Fibroblast of mammary gland (primary cell): Measurements from ENCODE around the gene DBN1.

Source experiments
- DNase-seq: peaks from one replicate; pipeline ENCODE4 v3.0.0-alpha.2; 2010; ENCODE audit warnings: low read depth
- H3K4me3 ChIP-seq: 2 replicates; pipeline ENCODE4 v1.5.1; 2011; ENCODE audit warnings: low read depth, mild to moderate bottlenecking, low read length, moderate library complexity; ENCODE audit not compliant: control insufficient read depth
- CTCF ChIP-seq: conservative IDR thresholded peaks from 2 replicates; pipeline ENCODE4 v1.5.1; 2011; ENCODE audit warnings: low read depth, low read length, inconsistent platforms; ENCODE audit not compliant: control insufficient read depth, insufficient read depth

DBN1 gene

GRCh38 chr5:177514541-177514940, 41.1 kb upstream of the DBN1 start:
- no peak overlapping the region for H3K4me3 ChIP-seq
- DNase-seq = no peak
- no peak for TF ChIP-seq CTCF

GRCh38 chr5:177513500-177513899, 40.1 kb upstream of the DBN1 start:
- DNase-seq = no peak
- H3K4me3 ChIP-seq = no peak overlapping the region
- no peak for TF ChIP-seq CTCF

GRCh38 chr5:177512736-177513380, 39.4 kb upstream of the DBN1 start:
- no peak overlapping the region for H3K4me3 ChIP-seq
- TF ChIP-seq CTCF = no peak
- DNase-seq = no peak

GRCh38 chr5:177511796-177512675, 38.6 kb upstream of the DBN1 start:
- no peak for TF ChIP-seq CTCF
- no peak for DNase-seq
- no peak overlapping the region for H3K4me3 ChIP-seq

- TF ChIP-seq CTCF = no peak
- no peak overlapping the region for H3K4me3 ChIP-seq
- DNase-seq = no peak
These were observed 37.7 kb upstream of the DBN1 start for GRCh38 chr5:177511181-177511580.

GRCh38 chr5:177510567-177511053, 37.2 kb upstream of the DBN1 start:
- no peak for TF ChIP-seq CTCF
- H3K4me3 ChIP-seq = no peak overlapping the region
- DNase-seq = no peak
